A549 (cell line): Measurements from ENCODE around the gene TSPAN5.

Source experiments
- CHD2 ChIP-seq: fragments of 150-350 bp; IDR thresholded peaks from 2 replicates; pipeline ENCODE4 v1.6.1; 2014; ENCODE audit warnings: low read length; ENCODE audit not compliant: partially characterized antibody
- CTCF ChIP-seq: fragments of >200 bp; sonication (Bioruptor Twin); formaldehyde crosslinking; IDR thresholded peaks from 3 replicates; pipeline ENCODE4 v1.5.1; 2016
- ELK1 ChIP-seq: fragments of 150-350 bp; IDR thresholded peaks from 2 replicates; pipeline ENCODE4 v1.6.1; 2014; ENCODE audit warnings: low read depth, mild to moderate bottlenecking, low read length
- HOXA7 ChIP-seq: fragments of 250-450 bp; sonication (Bioruptor Pico); IDR thresholded peaks from 2 replicates; pipeline ENCODE4 v1.5.0; 2020; ENCODE audit warnings: mild to moderate bottlenecking, moderate library complexity
- JUNB ChIP-seq: fragments of >200 bp; sonication (Bioruptor Twin); formaldehyde crosslinking; IDR thresholded peaks from 2 replicates; pipeline ENCODE4 v1.6.1; 2016
- MAFK ChIP-seq: fragments of 450-650 bp; IDR thresholded peaks from 2 replicates; pipeline ENCODE4 v1.6.1; 2014; ENCODE audit not compliant: partially characterized antibody
- MAX ChIP-seq: IDR thresholded peaks from 2 replicates; pipeline ENCODE4 v1.6.1; 2012
- MAZ ChIP-seq: fragments of 150-350 bp; IDR thresholded peaks from 2 replicates; pipeline ENCODE4 v1.6.1; 2014; ENCODE audit warnings: antibody characterized with exemption, low read depth, low read length, borderline replicate concordance
- POLR2A ChIP-seq: IDR thresholded peaks from 2 replicates; pipeline ENCODE4 v1.6.1; 2012; ENCODE audit warnings: mild to moderate bottlenecking, low read length
- RAD21 ChIP-seq, 2 experiments: fragments of >200 bp in 1 of 2; sonication (Bioruptor Twin) in 1 of 2; formaldehyde crosslinking in 1 of 2; IDR thresholded peaks in 1 of 2; conservative IDR thresholded peaks in 1 of 2; 2 replicates in 1 of 2; 3 replicates in 1 of 2; pipeline ENCODE4 v1.6.1; 2012 to 2018; ENCODE audit warnings: inconsistent platforms in 1 of 2
- RCOR1 ChIP-seq: fragments of 150-350 bp; IDR thresholded peaks from 2 replicates; pipeline ENCODE4 v1.6.1; 2014; ENCODE audit warnings: antibody characterized with exemption, low read length, low read depth
- REST ChIP-seq: fragments of 200-600 bp; sonication (generic); IDR thresholded peaks from 2 replicates; pipeline ENCODE4 v1.6.1; 2016; ENCODE audit warnings: antibody characterized with exemption, mild to moderate bottlenecking, moderate library complexity

- TF ChIP-seq CTCF (no peak), POLR2A (no peak), ELK1 (no peak), REST (no peak), MAFK (no peak), RAD21 (conservative IDR thresholded peaks at IDR 0.05 in 1 of 2, IDR thresholded peaks at IDR 0.05 in 1 of 2) (no peak), MAZ (no peak), HOXA7 (no peak), JUNB (no peak), MAX (no peak), RCOR1 (no peak), CHD2 (no peak)
Measured at GRCh38 chr4:98639108-98639507, 19.3 kb downstream of the TSPAN5 start.
